SH-SY5Y (cell line): ENCODE data around the gene GPR75.

Source experiments
- GATA2 ChIP-seq: IDR thresholded peaks from 2 replicates; pipeline ENCODE4 v1.6.1; 2011; ENCODE audit warnings: mild to moderate bottlenecking, low read depth, low read length
- GATA3 ChIP-seq: IDR thresholded peaks from 2 replicates; pipeline ENCODE4 v1.6.1; 2011; ENCODE audit warnings: low read depth, mild to moderate bottlenecking, low read length, moderate library complexity

The GPR75 gene

GRCh38 chr2:53867169-53867568 is 7.4 kb upstream of the GPR75 start:
- TF ChIP-seq GATA2 (no peak), GATA3 (no peak)

- TF ChIP-seq GATA3 (no peak), GATA2 (no peak)
Observed at GRCh38 chr2:53865962-53866361, 6.2 kb upstream of the GPR75 start.

GRCh38 chr2:53865264-53865663 is 5.5 kb upstream of the GPR75 start:
- TF ChIP-seq GATA2, result no peak
- no peak for TF ChIP-seq GATA3

GRCh38 chr2:53863538-53864227 is 3.9 kb upstream of the GPR75 start:
- TF ChIP-seq GATA2 (peak; percentile 61; the same call in 1 of the 2 replicates), GATA3 (peak; percentile 78)

- TF ChIP-seq GATA2, result no peak
- no peak for TF ChIP-seq GATA3
Observed at GRCh38 chr2:53861824-53862223, 2.1 kb upstream of the GPR75 start.

- TF ChIP-seq GATA2 (no peak), GATA3 (no peak)
Observed at GRCh38 chr2:53856272-53856671, 3.5 kb downstream of the GPR75 start.

- TF ChIP-seq GATA2 (no peak), GATA3 (no peak)
Observed at GRCh38 chr2:53854678-53855077, 5.1 kb downstream of the GPR75 start.

GRCh38 chr2:53852532-53852931 is 7.2 kb downstream of the GPR75 start:
- TF ChIP-seq GATA3, result no peak
- no peak for TF ChIP-seq GATA2

GRCh38 chr2:53848062-53848461 is 11.7 kb downstream of the GPR75 start:
- TF ChIP-seq GATA2 (no peak), GATA3 (no peak)

GRCh38 chr2:53843595-53843994 is 16.2 kb downstream of the GPR75 start:
- TF ChIP-seq GATA3 (no peak), GATA2 (no peak)

- TF ChIP-seq GATA3, result no peak
- no peak for TF ChIP-seq GATA2
Observed at GRCh38 chr2:53842891-53843290, 16.9 kb downstream of the GPR75 start.

- TF ChIP-seq GATA3 (no peak), GATA2 (no peak)
Observed at GRCh38 chr2:53840580-53840979, 19.2 kb downstream of the GPR75 start.

GRCh38 chr2:53829273-53829979 is 30.3 kb downstream of the GPR75 start:
- no peak for TF ChIP-seq GATA2
- no peak for TF ChIP-seq GATA3

- TF ChIP-seq GATA2 (no peak), GATA3 (no peak)
Observed at GRCh38 chr2:53828331-53828730, 31.4 kb downstream of the GPR75 start.
